Measurements from ENCODE around the gene ARHGEF7.
"Not testable (repeated sequence)": the region's sequence is repeated elsewhere in the genome, so short reads cannot be mapped to it uniquely, and the experiment has no call there.

Gene ARHGEF7

GRCh38 chr13:111174377-111175114, 59.4 kb downstream of the ARHGEF7 start:
- DNase-seq, result no peak

DNA sequence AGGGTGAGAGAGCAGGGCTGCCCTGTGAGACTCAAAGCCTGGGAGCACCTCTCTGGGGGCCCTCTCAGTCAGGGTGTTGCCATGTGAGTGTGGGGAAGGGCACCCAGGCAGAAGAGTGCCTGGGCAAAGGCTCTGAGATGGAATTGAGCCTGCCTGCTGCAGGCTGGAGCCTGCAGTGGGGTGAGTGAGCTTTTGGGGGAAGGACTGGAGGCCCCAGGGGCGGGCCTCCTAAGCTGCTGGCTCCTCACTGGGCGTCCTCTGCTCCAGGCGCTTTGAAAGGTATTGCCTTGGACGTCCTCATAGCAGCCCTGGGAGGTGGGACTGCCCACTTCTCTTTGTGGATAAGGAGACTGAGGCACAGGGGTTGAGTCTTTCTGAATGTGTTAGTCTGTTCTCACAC, 60.3 kb downstream of the ARHGEF7 start:
- no peak for DNase-seq

GRCh38 chr13:111175935-111176334, 60.8 kb downstream of the ARHGEF7 start:
- DNase-seq, result no peak

DNA sequence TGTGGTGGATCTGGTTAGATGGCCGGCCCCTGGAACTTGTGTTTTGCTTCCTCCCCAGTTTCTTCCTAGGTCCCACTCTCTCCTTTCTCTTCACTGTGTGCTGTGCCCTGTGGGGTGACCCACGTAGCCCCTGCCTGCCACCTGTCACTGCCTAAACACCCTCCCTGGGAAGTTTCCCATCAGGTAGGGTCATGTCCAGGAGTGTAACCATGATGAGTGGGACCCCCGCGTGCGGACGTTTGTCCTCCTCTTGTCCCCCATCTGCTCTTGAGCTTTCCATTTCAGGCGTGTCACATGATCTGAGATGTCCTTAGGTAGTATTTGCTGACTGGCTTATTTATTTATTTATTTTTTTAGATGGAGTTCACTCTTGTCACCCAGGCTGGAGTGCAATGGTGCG, 61.3 kb downstream of the ARHGEF7 start:
- no peak for DNase-seq

GRCh38 chr13:111177081-111177711, 62.1 kb downstream of the ARHGEF7 start:
- DNase-seq, result no peak

DNA sequence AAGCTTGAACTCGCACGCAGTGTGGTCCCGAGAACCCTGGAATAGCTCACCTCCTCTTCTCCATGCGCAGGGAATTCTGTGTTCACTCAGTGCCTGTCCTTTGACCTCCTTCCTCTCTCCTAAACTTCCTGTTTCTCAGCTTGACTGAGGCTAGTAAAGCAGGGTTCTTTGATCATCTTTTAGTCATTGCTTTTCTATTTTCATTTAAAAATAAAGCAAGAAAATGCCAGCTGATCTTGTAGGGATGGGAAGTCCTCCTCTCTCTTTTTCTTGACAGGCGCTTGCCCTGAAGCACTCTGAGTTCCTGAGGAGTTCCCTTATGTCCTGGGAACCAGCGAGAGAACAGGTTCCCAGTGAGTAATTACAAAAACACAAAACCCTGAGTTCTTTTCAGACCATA, 62.8 kb downstream of the ARHGEF7 start:
- no peak for DNase-seq

DNA sequence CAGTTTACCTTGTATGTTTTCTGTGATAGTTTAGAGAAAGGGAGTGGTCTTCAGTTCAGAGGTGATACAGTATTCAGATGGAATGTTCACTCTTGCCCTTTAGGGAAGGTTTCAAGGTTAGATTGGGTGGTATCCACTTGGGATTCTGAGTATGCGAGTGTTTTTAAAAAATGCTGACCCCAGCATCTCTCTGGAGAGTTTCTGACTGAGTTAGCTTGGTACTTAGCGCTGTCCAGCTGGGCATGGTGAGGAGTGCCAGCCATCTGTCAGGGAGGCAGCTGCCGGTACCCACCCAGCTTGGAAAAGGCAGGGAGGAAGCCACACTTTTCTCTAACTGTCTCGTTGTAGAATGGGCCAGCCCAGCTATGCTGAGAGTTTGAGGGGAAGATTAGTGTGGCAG, 63.3 kb downstream of the ARHGEF7 start:
- no peak for DNase-seq

DNA sequence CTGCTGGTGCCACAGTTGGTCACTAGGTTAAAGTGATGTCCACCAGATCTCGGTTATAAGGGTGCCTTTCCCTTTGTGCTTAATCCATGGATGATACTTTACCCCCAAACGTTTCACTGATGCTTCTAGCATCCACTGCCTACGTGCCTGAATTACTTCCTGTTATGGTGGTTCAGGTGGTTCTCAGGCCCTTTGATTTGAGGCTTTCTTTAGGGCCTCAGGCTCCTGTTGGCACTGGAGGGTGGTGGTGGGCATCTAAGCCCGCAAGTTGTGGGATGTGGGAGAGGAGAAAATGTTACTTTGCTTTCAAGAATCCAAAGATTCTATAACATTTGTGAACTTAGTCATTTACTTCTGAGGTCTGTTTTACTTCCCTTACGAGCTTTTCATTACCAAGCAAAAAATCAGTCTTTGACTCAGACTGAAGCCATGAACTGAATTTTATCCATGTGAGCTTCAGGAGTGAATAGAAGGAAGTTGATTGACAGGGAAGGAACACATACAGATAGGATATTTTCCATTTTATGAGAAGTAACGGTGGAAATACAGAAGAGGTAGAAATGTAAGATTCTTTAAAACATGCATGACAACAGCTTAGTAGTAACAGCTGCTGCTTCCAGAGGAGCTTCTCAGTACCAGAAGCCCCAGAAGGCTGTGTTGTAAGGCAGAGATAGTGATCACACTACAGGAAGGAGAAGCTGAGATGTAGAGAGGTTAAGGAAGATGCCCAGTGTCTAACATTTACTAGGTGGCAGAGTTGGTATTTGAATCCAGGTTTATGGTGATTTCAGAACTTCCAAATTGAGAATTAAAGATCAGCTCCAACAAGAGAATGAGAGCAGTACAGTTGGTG, 65.0 kb downstream of the ARHGEF7 start:
- DNase-seq, result no peak

GRCh38 chr13:111181977-111182376, 66.9 kb downstream of the ARHGEF7 start:
- no peak for DNase-seq

GRCh38 chr13:111183087-111183645, 68.1 kb downstream of the ARHGEF7 start:
- DNase-seq, result no peak

- no peak for DNase-seq
Observed at GRCh38 chr13:111183959-111184358, 68.8 kb downstream of the ARHGEF7 start.

DNA sequence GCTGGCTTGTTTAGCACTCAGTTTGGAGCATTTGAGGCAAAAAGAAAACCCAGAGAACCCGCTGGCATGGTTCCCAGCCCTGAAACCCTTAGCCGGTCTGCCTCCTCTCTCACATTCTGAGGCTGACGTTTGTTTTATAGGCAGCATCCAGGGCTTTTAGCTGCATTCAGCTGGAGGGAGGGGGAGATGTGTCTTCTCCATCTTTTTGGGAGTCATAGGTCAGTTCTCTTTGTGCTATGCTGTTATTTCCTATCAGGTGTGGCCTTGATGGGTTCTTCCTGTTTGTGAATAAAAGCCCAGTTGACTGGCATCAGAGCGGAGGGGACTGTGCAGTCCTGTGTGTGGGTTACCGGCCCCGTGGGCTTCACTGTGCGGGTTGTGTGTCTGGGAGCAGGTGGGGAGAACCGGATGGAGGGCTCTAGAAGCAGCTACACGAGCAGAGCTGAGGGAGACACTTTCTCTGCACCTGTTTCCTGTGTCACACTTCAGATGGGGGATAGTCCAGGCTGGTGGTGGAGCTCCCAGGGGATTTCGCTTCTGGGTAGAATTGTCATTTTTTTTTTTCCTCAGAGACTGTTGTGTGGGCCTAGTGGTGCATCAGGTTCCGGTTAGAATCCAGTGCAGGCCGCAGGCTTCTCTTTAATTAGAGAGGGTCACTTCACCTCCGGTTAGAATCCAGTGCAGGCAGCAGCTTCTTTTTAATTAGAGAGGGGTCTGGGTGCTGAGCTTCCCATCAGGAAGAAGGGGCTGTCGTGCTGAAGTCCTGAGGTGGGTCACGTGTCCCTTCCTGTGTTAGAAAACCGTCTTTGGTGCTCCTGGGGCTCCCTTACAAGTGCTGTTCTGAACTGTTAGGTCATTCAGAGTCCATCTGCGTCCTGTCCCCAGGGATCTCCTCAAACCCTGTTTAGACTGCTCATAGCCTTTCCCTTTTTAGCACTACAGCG, 69.6 kb downstream of the ARHGEF7 start:
- DNase-seq, result no peak

DNA sequence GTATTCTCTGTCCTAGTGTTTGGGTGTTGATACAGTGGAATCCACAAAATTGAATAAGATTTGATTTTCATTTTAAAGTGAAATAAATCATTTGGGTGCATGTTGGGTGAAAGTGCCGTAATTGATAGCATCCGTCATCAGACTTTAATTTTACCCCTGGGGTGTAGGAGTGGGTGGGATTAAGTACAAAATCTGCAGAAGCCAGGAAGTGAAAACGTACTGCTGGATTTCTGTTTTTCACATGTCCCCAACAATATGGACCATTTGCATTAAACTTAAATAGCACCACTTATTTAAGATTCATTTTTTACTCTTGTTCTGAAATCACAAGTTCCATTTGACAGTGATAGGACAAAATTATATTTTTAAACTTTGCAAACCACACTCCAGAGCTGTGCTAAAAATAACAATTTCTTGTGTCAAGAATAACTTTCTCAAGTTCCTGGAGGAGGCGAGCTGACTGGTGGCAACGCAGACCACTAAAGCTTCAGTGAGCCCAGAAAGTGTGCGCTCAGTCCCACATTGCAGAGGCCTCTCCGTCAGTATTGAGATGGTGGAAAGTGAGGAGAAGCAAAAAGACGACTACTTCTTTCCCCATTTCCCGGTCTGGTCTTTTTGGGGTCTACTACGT, 71.3 kb downstream of the ARHGEF7 start:
- DNase-seq, result no peak

DNA sequence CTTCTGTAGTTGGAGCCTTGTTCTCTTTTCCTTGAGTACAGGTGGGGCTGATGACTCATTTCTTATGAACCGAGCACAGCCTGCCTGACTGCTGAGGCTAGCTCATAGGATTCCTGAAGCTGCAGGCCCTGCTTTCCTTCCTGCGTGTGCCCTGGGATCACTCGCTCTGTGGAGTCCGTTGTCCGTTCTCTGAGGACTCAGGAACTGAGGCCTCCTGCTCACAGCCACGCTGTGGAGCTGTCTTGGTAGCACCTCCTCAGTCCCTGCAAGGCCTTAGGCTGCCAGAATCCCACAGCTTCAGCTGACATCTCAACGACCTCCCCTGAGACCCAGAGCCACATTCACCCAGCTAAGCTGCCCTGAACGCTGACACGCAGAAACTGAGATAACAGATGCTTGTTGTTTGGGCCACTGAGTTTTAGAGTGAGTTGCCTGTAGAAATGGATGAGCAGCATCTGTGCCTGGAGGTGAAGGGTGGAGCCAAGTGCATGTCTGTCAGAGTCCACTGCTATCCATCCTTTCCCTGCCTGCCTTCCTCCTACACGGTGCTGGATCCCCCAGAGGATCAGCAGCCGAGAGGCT, 72.9 kb downstream of the ARHGEF7 start:
- DNase-seq, result no peak

GRCh38 chr13:111189064-111189505, 74.0 kb downstream of the ARHGEF7 start:
- peak; percentile 18 for DNase-seq

DNA sequence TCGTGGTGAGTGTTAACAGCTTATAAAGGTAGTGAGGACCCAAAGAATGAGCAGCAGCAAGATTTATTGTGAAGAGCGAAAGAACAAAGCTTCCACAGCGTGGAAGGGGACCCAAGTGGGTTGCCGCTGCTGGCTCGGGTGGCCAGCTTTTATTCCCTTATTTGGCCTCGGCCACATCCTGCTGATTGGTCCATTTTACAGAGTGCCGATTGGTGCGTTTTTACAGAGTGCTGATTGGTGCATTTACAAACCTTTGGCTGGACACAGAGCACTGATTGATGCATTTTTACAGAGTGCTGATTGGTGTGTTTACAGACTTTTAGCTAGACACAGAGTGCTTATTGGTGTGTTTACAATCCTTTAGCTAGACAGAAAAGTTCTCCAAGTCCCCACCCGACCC, 74.4 kb downstream of the ARHGEF7 start:
- not testable (repeated sequence) for DNase-seq

DNA sequence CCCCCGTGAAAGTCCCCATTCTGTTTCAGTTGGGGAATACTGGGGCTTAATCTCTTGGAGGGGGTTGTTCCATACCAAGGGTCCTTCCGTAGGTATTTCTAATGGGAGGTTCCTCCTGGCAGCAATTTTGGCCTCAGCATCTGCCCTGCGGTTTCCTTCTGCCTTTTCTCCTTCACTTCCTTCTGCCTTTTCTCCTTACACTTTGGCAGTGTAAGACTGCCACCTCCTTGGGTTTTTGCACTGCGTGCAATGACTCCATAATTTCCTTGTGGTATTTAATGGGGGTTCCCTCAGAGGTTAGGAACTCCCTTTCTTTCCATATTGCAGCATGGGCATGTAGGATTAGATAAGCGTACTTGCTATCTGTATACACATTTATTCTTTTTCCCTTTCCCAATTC, 78.1 kb downstream of the ARHGEF7 start:
- DNase-seq, result not testable (repeated sequence)

GRCh38 chr13:111194651-111195050, 79.5 kb downstream of the ARHGEF7 start:
- DNase-seq, result not testable (repeated sequence)

DNA sequence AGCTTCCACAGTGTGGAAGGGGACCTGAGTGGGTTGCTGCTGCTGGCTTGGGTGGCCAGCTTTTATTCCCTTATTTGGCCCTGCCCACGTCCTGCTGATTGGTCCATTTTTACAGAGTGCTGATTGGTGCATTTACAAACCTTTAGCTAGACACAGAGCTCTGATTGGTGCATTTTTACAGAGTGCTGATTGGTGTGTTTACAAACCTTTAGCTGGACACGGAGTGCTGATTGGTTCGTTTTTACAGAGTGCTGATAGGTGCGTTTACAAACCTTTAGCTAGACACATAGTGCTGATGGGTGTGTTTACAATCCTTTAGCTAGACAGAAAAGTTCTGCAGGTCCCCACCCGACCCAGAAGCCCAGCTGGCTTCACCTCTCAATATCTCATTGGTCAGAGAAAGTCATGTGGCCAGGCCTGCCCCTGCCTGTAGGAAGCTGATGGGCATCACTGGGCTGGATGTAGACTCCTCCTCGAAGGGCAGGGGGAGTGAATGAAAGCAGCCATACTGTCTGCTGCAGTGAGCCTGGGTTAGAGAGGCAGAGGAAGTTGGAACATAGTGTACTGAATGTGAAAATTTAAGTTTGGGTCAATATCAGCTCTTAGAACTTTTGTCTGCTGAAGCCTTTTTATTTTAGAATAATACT, 83.7 kb downstream of the ARHGEF7 start:
- not testable (repeated sequence) for DNase-seq

GRCh38 chr13:111201304-111201940, 86.3 kb downstream of the ARHGEF7 start:
- DNase-seq, result no peak

Data from stimulated activated CD4-positive, alpha-beta T cell treated with anti-CD3 and anti-CD28 coated beads, Interleukin-4, amount 100 ng/mL, for 1 hour (primary cell).